Activated T-cell treated with anti-CD3 and anti-CD28 coated beads for 4 hours (primary cell): ENCODE data around the gene SEC22C.
A peak's percentile ranks its signal among the peaks of the same experiment; 100 is the strongest.

ENCODE experiments used
- DNase-seq: peaks from one replicate; pipeline ENCODE4 v3.0.0-alpha.2; 2020

SEC22C gene

DNA sequence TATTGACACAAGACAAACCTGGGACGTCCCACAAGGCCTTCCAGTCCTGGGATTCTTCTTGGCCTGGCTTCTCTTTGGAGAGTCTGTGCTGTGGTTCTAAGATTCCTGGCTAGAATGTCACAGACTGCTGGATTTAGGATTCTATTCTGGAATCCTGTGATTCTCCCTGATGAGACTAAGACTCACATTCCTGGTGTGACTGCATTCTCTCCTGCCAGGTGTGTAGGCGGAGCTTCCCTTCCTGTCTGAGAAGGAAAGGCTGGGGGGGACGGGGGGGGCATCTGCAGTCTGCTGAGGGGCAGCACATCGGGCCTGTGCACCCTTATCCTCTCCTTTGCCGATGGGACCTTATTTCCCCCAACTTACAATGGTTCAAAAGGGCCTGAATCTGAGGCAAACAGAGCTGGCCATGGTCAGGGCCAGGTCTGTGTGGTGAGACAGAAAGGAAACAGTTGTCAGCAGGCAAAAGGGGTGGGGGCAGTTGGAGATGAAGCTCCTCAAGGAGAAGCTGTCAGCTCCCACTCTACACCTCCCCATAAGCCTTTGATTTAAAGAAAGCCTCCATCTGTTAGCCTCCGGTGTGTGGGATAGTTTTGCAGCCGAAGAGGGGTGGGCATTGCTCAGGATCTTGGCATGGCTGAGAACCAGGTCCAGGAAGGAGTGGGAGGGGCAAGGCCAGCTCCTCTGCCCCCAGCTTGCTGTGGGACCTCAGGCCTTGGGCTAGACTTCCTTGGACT, 48.4 kb downstream of the SEC22C start:
- no peak for DNase-seq

DNA sequence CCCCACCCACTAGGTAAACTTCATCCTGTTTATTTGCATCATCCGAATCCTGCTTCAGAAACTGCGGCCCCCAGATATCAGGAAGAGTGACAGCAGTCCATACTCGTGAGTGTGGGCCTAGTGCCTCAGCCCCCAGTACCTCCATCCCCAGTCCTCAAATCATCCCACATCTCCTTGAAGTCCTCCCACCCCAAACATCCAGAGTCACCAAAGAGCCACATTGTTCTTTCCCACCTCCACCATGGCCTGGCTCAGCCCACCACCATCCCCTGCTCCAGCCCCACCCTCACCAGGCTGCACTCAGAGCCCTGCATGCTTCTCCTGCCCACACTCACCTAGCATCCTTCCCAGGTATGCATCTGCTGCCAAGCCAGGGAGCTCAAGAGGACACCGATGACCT, 49.5 kb downstream of the SEC22C start:
- DNase-seq = no peak

DNA sequence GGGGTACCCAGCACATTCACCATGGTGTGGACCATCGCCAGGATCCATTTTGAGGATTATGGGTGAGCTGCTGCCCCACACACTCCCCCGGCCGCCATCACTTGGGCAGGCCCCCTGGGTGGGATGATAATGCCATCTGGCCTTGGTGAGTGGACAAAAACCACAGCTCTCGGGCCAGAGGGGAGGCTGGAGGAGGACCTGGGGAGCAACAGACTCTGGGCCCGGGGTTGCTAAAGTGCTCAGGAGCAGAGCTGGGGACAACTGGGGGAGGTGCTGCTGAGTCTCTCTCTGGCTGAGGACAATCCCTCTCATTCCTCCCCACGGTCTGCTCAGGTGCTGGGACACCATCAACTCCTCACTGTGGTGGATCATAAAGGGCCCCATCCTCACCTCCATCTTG, 50.3 kb downstream of the SEC22C start:
- no peak for DNase-seq

- DNase-seq = no peak
Observed at GRCh38 chr3:42530073-42530472, 51.7 kb downstream of the SEC22C start.

GRCh38 chr3:42529468-42529867, 52.3 kb downstream of the SEC22C start:
- no peak for DNase-seq

DNA sequence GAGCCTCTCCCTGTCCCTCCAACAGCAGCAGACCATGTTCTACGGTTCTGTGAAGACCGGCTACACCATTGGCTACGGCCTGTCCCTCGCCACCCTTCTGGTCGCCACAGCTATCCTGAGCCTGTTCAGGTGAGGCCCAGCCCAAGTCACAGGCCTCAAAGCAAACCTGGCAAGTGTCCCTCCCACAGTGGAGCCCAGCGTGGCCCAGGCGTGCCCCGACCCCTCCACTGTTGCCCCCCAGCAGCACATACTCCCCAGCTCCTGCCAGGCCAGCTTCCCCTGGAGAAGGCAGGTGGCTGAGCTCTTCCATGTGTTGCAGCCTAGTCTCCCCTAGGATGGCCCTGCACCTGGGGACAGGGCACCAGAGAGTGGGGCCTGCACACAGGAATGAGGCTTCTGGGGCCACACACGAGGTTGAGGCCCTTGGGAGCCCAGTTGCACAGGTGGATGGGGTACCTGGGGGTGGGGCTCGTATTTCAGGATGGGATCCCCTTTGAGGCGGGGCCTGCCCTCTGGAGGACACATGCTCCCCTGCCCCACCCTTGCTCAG, 54.3 kb downstream of the SEC22C start:
- DNase-seq = no peak

GRCh38 chr3:42526616-42527367, 55.0 kb downstream of the SEC22C start:
- peak; percentile 39 for DNase-seq

GRCh38 chr3:42525736-42526345, 55.9 kb downstream of the SEC22C start:
- DNase-seq = no peak

DNA sequence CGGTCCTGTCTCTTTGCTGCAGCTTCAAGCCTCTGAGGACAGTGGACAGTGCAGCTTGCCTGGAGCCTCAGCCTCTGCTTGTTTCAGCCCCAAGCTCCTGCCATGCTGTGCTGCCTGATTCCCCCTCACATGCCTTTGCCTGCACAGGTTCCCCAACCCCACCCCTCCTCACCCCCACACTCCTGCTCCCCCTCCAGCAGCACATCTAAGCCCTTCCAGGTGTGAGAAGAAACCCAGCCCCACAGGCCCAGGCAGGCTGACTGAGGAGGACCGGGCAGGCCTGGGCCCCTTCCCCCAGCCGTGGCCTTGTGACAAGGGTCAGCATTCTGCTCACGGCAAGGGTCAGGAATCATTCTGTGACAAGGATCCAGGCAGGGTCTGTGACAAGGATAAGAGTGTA, 56.6 kb downstream of the SEC22C start:
- DNase-seq = no peak

DNA sequence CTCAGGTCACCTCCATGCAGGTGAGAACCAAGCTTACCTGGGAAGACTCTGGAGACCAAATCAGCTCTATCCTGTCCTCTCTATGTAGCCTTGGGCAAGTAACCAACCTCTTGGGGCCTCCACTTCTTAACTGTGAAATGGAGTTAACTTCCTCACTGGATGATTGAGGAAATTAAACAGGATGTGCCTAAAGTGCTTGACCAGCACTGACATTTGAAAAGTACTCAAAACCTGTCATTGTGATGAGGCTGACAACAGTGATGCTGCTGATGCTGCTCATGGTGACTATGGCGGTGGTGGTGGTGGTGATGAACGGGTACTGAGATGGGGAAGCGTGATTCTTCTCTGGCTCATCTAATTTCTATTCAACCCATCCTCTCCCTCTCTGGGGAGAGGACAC, 57.0 kb downstream of the SEC22C start:
- DNase-seq = no peak

- no peak for DNase-seq
Observed at GRCh38 chr3:42520906-42521305, 60.9 kb downstream of the SEC22C start.

DNA sequence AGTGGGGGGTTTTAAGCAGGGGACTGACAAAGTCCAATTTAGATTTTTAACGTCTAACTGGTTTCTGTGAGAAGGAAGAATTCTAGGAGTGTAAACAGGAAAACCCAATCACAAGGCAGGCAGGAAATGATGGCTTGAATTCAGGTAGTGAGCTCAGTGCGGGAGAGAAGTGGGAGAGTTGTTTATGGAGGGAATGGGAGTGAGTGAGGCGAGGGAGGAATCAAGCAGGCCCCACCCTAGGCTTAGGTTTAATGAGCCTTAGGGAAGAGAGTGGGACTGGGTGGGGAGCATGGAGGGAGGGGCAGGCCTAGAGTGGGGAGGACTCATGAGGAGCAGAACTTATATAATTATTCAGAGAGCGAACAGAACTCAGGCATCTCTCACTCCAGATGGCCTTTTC, 61.4 kb downstream of the SEC22C start:
- DNase-seq = no peak

- no peak for DNase-seq
Observed at GRCh38 chr3:42519568-42519962, 62.2 kb downstream of the SEC22C start.

- DNase-seq = no peak
Observed at GRCh38 chr3:42518800-42519567, 62.8 kb downstream of the SEC22C start.

- no peak for DNase-seq
Observed at GRCh38 chr3:42517117-42517516, 64.7 kb downstream of the SEC22C start.

DNA sequence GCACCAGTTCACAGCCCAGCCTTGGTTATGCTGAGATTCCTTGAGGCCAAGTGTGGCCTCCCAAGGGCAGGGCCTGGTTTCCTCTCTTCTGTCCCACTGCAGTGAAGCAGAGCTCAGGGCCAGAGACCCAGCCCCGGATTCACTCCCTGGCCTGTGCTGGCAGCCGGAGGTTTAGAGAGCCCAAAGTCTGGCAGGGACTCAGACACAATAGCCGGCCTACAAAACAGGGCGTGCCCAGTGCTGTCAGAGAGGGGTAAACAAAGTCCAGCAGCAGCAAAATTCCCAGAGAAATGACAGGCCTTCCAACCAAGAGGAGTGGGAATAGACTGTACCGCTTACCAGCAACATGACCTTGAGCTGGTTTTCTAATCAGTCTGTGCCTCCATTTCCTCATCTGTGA, 65.3 kb downstream of the SEC22C start:
- no peak for DNase-seq

DNA sequence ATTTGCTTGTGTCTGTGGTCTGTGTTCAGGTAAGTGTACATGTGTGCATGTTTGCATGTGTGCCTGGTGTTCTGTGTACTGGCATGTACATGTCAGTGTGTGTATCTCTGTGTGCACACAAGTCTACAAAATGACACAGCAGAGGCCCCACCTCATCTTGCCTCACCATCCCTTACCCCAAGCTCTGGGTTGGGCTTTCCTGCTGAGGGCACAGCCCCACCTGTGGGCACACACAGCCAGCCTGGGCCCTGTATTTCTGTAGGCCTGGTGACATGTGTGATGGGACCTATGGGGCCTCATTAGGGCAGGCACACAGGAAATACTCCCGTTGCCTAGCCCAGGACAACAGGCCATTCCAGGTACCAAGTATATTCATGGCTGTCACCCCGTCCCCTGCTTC, 65.8 kb downstream of the SEC22C start:
- no peak for DNase-seq

DNA sequence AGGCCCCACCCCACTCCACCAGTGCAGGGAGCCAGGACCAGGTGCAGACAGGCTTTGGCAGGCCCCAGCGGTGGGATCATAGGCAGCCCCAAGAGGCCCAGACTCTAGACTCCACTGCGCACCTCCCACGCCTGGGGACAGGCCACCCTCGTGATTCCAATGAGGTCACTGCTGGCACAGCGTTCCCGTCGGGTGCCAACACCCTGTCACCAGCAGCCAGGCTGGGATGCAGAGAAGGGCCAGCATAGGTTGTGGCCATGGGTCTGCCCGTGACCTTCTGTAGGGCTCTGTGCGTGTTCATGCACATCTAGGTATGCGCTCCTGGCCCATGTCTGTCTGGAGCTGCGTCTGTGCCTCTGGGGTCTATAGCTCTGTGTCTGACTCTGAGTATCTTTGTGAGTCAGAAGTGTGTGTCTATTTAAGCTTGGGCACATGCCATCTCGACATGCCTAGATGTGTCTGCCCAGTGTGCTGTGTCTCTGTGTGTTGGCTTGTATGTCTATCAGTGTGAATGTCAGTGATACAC, 66.3 kb downstream of the SEC22C start:
- no peak for DNase-seq

GRCh38 chr3:42514876-42515275, 66.9 kb downstream of the SEC22C start:
- DNase-seq = no peak

- no peak for DNase-seq
Observed at GRCh38 chr3:42513521-42513920, 68.2 kb downstream of the SEC22C start.

DNA sequence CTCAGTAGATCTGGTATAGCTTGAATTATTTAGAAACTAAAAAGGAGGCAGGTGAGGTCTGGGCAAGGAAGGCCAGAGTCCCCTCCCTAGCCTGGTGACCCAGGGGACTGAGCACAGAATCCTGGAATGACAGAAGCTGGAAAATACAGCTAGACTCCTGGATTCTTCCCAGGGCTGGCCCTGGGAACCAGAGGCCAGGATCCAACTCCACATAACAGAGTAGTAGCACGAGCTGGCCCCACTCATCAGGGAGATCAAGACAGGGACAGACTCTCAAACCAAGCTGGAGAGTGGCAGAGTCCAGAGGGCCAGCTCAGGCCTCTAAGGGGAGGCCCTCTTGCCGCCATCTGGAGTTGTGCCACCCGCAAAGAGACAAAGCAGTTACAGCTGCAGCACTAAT, 68.6 kb downstream of the SEC22C start:
- DNase-seq = no peak

- no peak for DNase-seq
Observed at GRCh38 chr3:42511736-42512135, 70.0 kb downstream of the SEC22C start.

GRCh38 chr3:42511201-42511600, 70.6 kb downstream of the SEC22C start:
- no peak for DNase-seq
